Type B pancreatic cell (in vitro differentiated cells): Measurements from ENCODE around the gene SYDE2. TPM values are rescaled to one million over a fixed set of nuclear protein-coding genes. Genes with fewer than 3 reads are reported as not detected.
A peak's percentile ranks its signal among the peaks of the same experiment; 100 is the strongest.

ENCODE experiments used
- DNase-seq: peaks from one replicate; pipeline ENCODE4 v3.0.0; 2021; ENCODE audit warnings: mixed read lengths; ENCODE audit not compliant: unreplicated experiment; ENCODE audit errors: extremely low spot score
- H3K27ac Mint-ChIP-seq: 2 replicates; pipeline ENCODE4 v1.8.0; 2021; ENCODE audit warnings: mild to moderate bottlenecking, mixed read lengths
- H3K27me3 Mint-ChIP-seq: 2 replicates; pipeline ENCODE4 v1.8.0; 2021; ENCODE audit warnings: mixed read lengths
- H3K36me3 Mint-ChIP-seq: 2 replicates; pipeline ENCODE4 v1.8.0; 2021; ENCODE audit warnings: mixed read lengths
- H3K4me1 Mint-ChIP-seq: one replicate; pipeline ENCODE4 v1.8.0; 2021; ENCODE audit warnings: mixed read lengths; ENCODE audit not compliant: unreplicated experiment
- H3K4me3 Mint-ChIP-seq: 2 replicates; pipeline ENCODE4 v1.8.0; 2021; ENCODE audit warnings: mild to moderate bottlenecking, mixed read lengths
- H3K9me3 Mint-ChIP-seq: 2 replicates; pipeline ENCODE4 v1.8.0; 2021; ENCODE audit warnings: mixed read lengths
- total RNA-seq: library from RNA; stranded (reverse); gene quantifications from 2 replicates; pipeline ENCODE4 v1.2.1, GENCODE V29; 2021; ENCODE audit warnings: low replicate concordance
- TF ChIP-seq, protein P1 (sequence below): fragments of 200-600 bp; sonication (generic); conservative IDR thresholded peaks from 2 replicates; pipeline ENCODE4 v1.5.0; 2021; ENCODE audit warnings: antibody characterized with exemption, mild to moderate bottlenecking

SYDE2 gene
- total RNA-seq, 1 donor from 2014 or later: 9.4 TPM

DNA sequence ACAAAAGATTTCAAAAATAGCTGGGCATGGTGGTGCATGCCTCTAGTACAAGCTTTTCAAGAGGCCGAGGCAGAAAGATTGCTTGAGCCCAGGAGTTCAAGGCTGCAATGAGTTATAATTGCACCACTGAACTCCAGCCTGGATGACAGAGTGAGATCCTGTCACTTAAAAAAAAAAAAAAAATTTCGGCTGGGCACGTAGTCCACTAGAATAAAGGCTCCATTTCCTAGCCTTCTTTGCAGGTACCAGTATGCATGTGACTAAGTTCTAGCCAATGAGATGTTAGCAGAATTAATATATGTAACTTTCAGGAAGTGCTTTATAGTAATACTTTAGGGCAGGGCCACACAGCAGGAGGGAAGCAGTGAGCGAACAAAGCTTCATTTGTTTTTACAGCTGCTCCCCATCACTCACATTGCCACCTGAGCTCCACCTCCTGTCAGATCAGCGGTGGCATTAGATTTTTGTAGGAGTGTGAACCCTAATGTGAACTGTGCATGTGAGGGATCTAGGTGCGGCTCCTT is 28.8 kb upstream of the SYDE2 start:
- no peak for DNase-seq
- Mint-ChIP-seq H3K27me3 (no peaks in the 10 kb centered on the region), H3K9me3 (peaks cover 4% of the 10 kb centered on the region), H3K4me3 (no peak overlapping the region), H3K27ac (peak overlapping the region; percentile 21), H3K4me1 (peaks cover 27% of the 10 kb centered on the region), H3K36me3 (no peaks in the 10 kb centered on the region)
- TF ChIP-seq, protein P1, sequence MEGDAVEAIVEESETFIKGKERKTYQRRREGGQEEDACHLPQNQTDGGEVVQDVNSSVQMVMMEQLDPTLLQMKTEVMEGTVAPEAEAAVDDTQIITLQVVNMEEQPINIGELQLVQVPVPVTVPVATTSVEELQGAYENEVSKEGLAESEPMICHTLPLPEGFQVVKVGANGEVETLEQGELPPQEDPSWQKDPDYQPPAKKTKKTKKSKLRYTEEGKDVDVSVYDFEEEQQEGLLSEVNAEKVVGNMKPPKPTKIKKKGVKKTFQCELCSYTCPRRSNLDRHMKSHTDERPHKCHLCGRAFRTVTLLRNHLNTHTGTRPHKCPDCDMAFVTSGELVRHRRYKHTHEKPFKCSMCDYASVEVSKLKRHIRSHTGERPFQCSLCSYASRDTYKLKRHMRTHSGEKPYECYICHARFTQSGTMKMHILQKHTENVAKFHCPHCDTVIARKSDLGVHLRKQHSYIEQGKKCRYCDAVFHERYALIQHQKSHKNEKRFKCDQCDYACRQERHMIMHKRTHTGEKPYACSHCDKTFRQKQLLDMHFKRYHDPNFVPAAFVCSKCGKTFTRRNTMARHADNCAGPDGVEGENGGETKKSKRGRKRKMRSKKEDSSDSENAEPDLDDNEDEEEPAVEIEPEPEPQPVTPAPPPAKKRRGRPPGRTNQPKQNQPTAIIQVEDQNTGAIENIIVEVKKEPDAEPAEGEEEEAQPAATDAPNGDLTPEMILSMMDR: no peak

DNA sequence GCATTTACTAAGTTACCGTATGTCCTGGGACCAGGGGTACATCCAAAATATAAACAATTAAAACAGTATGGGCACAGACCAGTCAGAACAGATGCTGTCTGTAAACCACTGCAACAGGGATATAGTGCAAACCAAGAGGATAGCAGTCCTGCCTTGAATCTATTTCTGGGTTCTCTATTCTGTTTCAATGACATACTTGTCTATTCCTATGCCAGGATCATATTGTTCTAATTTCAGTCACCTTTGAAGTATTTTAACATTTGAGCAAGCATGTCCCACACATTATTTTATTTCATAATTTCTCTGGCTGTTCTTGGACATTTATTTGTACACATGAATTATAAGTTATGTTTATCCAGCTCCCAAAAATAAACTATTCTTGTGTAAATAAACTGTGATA is 28.2 kb upstream of the SYDE2 start:
- Mint-ChIP-seq H3K9me3 (peaks cover 4% of the 10 kb centered on the region), H3K27ac (peak overlapping the region; percentile 21), H3K4me1 (peaks cover 33% of the 10 kb centered on the region), H3K36me3 (no peaks in the 10 kb centered on the region), H3K27me3 (no peaks in the 10 kb centered on the region), H3K4me3 (no peak overlapping the region)
- DNase-seq: no peak
- TF ChIP-seq, protein P1: no peak

DNA sequence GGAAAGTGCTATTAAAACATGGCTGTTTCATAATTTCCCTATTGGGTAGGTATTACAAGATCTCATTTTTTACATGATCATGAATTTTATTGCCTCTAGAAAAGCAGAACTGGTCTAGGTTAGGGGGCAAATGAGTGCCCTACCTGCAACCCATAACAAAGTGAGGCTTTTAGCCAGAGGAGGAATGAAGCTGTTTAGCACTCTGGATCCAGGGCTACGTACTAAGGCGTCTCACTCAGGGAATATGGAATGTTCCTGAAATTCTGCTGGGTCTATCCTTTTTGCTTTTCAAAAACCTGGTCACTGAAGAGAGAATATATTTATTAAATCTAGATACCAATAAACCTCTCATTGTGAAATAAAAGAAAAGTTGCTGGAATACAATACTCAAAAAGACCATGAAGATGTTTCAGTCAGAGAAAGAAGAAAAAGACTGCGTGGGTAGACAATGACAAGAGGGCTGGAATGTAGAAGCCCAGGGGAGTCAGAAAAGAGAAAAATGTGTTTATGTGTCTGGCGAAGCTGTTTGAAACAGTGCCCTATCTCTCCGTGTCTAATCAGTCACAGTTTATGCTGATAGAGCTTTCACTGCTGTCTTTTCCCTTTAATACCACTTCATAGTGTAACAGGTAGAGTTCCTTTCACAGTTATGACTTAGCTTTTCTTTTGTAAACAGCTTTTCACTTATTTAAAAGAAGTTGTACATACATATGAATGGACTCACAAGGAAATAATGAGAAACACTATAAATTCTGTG is 25.0 kb upstream of the SYDE2 start:
- no peak for DNase-seq
- TF ChIP-seq, protein P1: no peak
- Mint-ChIP-seq H3K4me1 (peaks cover 36% of the 10 kb centered on the region), H3K27ac (peak overlapping the region; percentile 95), H3K36me3 (no peaks in the 10 kb centered on the region), H3K4me3 (peak overlapping the region; percentile 79), H3K27me3 (no peaks in the 10 kb centered on the region), H3K9me3 (peaks cover 4% of the 10 kb centered on the region)

DNA sequence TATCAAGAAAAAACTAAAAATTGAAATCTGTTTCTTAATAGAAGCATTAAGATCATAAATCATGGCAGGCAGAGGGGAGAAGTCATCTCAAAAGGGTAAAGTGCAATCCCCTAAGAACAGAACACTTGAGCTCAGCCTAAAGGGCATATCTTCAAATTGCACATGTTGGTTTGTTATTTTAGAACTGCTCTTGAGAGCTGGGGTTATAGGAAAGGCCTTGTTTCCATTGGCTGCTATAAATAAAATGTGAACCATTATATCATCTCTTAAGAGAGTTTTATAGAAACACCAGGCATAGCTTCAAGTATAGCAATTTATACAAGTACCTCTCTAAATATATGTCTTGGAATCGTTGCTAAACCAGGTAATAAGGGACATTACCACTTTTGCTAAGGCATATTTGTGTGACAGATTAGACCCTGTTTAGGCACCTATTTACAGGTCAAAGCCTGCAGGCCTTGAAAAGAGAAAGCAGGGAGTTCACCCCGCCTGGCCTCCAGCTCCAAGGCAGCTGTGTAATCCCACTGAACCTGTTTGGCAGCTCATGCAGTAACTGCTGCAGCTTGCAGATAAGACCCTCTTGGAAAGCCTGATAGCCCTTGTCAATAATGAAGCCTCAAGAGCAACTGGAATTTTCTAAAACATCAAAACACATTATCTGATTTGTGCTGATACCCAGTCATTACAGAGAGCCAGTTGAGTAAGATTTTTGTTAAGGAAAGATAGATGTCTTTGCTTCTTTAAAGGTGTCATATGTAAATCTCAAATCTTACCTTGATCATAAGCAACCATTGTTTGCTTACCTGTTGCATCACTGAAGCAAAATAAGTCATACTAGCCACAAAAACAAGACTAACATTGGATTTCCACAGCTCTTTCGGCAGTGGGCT is 24.2 kb upstream of the SYDE2 start:
- H3K4me1 Mint-ChIP-seq: peaks cover 37% of the 10 kb centered on the region
- H3K9me3 Mint-ChIP-seq: no peaks in the 10 kb centered on the region
- peak overlapping the region; percentile 95 for H3K27ac Mint-ChIP-seq
- TF ChIP-seq, protein P1: no peak
- no peaks in the 10 kb centered on the region for H3K36me3 Mint-ChIP-seq
- H3K27me3 Mint-ChIP-seq: no peaks in the 10 kb centered on the region
- no peak for DNase-seq
- H3K4me3 Mint-ChIP-seq: peak overlapping the region; percentile 79

DNA sequence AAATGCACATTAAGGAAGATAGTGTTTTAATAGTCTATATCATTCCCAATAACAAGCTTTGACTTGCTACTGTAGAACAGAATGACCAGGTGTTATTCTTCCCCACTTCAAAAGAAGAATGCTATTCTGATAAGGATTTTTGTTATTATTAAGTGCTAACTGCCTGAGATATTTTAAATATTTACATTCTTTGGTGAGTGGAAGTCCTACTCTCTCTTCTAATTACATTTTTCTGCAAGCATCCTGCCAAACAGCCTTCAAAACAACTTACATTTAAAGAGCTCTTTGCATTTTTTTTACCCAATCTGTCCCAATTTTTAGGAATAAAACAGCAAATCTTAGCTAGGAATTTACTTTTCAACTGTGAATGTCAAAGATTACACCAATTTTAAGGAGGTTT is 23.5 kb upstream of the SYDE2 start:
- TF ChIP-seq, protein P1: no peak
- Mint-ChIP-seq H3K36me3 (no peaks in the 10 kb centered on the region), H3K4me1 (peaks cover 35% of the 10 kb centered on the region), H3K9me3 (no peaks in the 10 kb centered on the region), H3K27me3 (no peaks in the 10 kb centered on the region), H3K27ac (peak overlapping the region; percentile 95), H3K4me3 (peak overlapping the region; percentile 79)
- DNase-seq: no peak
